H9 (cell line): ENCODE data around the gene PTPN3. TPM values are rescaled to one million over a fixed set of nuclear protein-coding genes. Genes with fewer than 3 reads are reported as not detected.

Experiments
- DNase-seq: peaks from one replicate; pipeline ENCODE4 v3.0.0-alpha.2; 2017
- H2AFZ ChIP-seq: one replicate; pipeline ENCODE4 v1.6.1; 2013; ENCODE audit warnings: mild to moderate bottlenecking, low read length, control low read depth, moderate library complexity
- H2AK5ac ChIP-seq: 2 replicates; pipeline ENCODE4 v1.6.1; 2013; ENCODE audit warnings: low read length, control low read depth, mixed read lengths; ENCODE audit not compliant: insufficient read length
- H2BK120ac ChIP-seq: one replicate; pipeline ENCODE4 v1.6.1; 2013; ENCODE audit warnings: low read depth, mild to moderate bottlenecking, low read length, control low read depth, inconsistent platforms; ENCODE audit not compliant: poor library complexity, severe bottlenecking
- H2BK12ac ChIP-seq: 2 replicates; pipeline ENCODE4 v1.6.1; 2013; ENCODE audit warnings: low read length, control low read depth, mixed read lengths, low read depth; ENCODE audit not compliant: insufficient read length
- H2BK15ac ChIP-seq: 2 replicates; pipeline ENCODE4 v1.6.1; 2013; ENCODE audit warnings: low read depth, low read length, control low read depth
- H2BK20ac ChIP-seq: one replicate; pipeline ENCODE4 v1.6.1; 2013; ENCODE audit warnings: low read depth, mild to moderate bottlenecking, low read length, control low read depth, inconsistent platforms; ENCODE audit not compliant: poor library complexity, severe bottlenecking
- H2BK5ac ChIP-seq: 2 replicates; pipeline ENCODE4 v1.6.1; 2013; ENCODE audit warnings: low read length, control low read depth, mixed read lengths; ENCODE audit not compliant: insufficient read length
- H3K14ac ChIP-seq: 2 replicates; pipeline ENCODE4 v1.6.1; 2013; ENCODE audit warnings: low read length, control low read depth; ENCODE audit not compliant: insufficient read depth
- H3K18ac ChIP-seq: 2 replicates; pipeline ENCODE4 v1.6.1; 2013; ENCODE audit warnings: low read depth, mild to moderate bottlenecking, mixed read lengths, low read length, control low read depth; ENCODE audit not compliant: insufficient read length
- H3K23ac ChIP-seq: 2 replicates; pipeline ENCODE4 v1.6.1; 2013; ENCODE audit warnings: low read length, control low read depth, mixed read lengths, low read depth; ENCODE audit not compliant: insufficient read length
- H3K23me2 ChIP-seq: 2 replicates; pipeline ENCODE4 v1.6.1; 2013; ENCODE audit warnings: low read depth, mild to moderate bottlenecking, mixed read lengths, low read length, control low read depth; ENCODE audit not compliant: insufficient read length, poor library complexity, severe bottlenecking
- H3K27ac ChIP-seq: 2 replicates; pipeline ENCODE4 v1.5.1; 2013; ENCODE audit warnings: low read length, control low read depth, mixed read lengths, low read depth; ENCODE audit not compliant: insufficient read length
- H3K27me3 ChIP-seq: 2 replicates; pipeline ENCODE4 v1.6.1; 2013; ENCODE audit warnings: low read length, control low read depth, inconsistent platforms; ENCODE audit not compliant: insufficient read depth
- H3K4ac ChIP-seq: 2 replicates; pipeline ENCODE4 v1.6.1; 2013; ENCODE audit warnings: low read depth, mild to moderate bottlenecking, control low read depth, inconsistent platforms, low read length, moderate library complexity
- H3K4me1 ChIP-seq: 2 replicates; pipeline ENCODE4 v1.6.1; 2013; ENCODE audit warnings: low read length, control low read depth, inconsistent platforms; ENCODE audit not compliant: insufficient read depth
- H3K4me2 ChIP-seq: 2 replicates; pipeline ENCODE4 v1.6.1; 2013; ENCODE audit warnings: low read length, control low read depth, mixed read lengths; ENCODE audit not compliant: insufficient read length, insufficient read depth
- H3K56ac ChIP-seq: 2 replicates; pipeline ENCODE4 v1.6.1; 2013; ENCODE audit warnings: low read depth, mild to moderate bottlenecking, mixed read lengths, low read length, control low read depth; ENCODE audit not compliant: insufficient read length
- H3K79me1 ChIP-seq: 2 replicates; pipeline ENCODE4 v1.6.1; 2013; ENCODE audit warnings: low read depth, mild to moderate bottlenecking, moderate library complexity, low read length, control low read depth, inconsistent platforms; ENCODE audit not compliant: insufficient read depth, poor library complexity, severe bottlenecking
- H3K79me2 ChIP-seq: 2 replicates; pipeline ENCODE4 v1.6.1; 2013; ENCODE audit warnings: low read length, control low read depth, inconsistent platforms; ENCODE audit not compliant: insufficient read depth
- H3K9ac ChIP-seq: 2 replicates; pipeline ENCODE4 v1.6.1; 2013; ENCODE audit warnings: low read length, control low read depth, mixed read lengths; ENCODE audit not compliant: insufficient read length; ENCODE audit errors: extremely low read depth
- H3K9me3 ChIP-seq: one replicate; pipeline ENCODE4 v1.6.1; 2013; ENCODE audit warnings: low read depth, low read length, inconsistent platforms; ENCODE audit not compliant: control insufficient read depth
- H3T11ph ChIP-seq: one replicate; pipeline ENCODE4 v1.6.1; 2013; ENCODE audit warnings: mild to moderate bottlenecking, low read length, control low read depth, inconsistent platforms
- H4K20me1 ChIP-seq: one replicate; pipeline ENCODE4 v1.6.1; 2013; ENCODE audit not compliant: control insufficient read depth, insufficient read length, insufficient read depth
- H4K5ac ChIP-seq: 2 replicates; pipeline ENCODE4 v1.6.1; 2013; ENCODE audit warnings: low read depth, mild to moderate bottlenecking, mixed read lengths, low read length, control low read depth; ENCODE audit not compliant: insufficient read length
- H4K8ac ChIP-seq: replicated peaks from 2 replicates; pipeline ENCODE4 v1.6.1; 2013; ENCODE audit warnings: low read length, control low read depth, mixed read lengths, low read depth; ENCODE audit not compliant: insufficient read length
- H4K91ac ChIP-seq: 2 replicates; pipeline ENCODE4 v1.6.1; 2013; ENCODE audit warnings: low read depth, mild to moderate bottlenecking, moderate library complexity, mixed read lengths, low read length, control low read depth; ENCODE audit not compliant: insufficient read length
- H3K27ac Mint-ChIP-seq, 3 experiments: 2 replicates in 2 of 3; 3 replicates in 1 of 3; pipeline ENCODE4 v1.8.0; 2020 to 2021; ENCODE audit warnings: mixed read lengths in 3 of 3, mild to moderate bottlenecking in 1 of 3, moderate library complexity in 1 of 3
- H3K27me3 Mint-ChIP-seq: 2 replicates; pipeline ENCODE4 v1.8.0; 2021; ENCODE audit warnings: low read depth, mild to moderate bottlenecking, moderate library complexity, mixed read lengths
- H3K36me3 Mint-ChIP-seq, 3 experiments: 2 replicates in 2 of 3; 3 replicates in 1 of 3; pipeline ENCODE4 v1.8.0; 2020 to 2021; ENCODE audit warnings: low read depth in 3 of 3, mixed read lengths in 3 of 3; ENCODE audit not compliant: insufficient read depth in 1 of 3
- H3K4me1 Mint-ChIP-seq, 2 experiments: 2 replicates each; pipeline ENCODE4 v1.8.0; 2020; ENCODE audit warnings: mixed read lengths in 2 of 2
- H3K4me3 Mint-ChIP-seq, 2 experiments: 2 replicates in 1 of 2; 3 replicates in 1 of 2; pipeline ENCODE4 v1.8.0; 2020 to 2021; ENCODE audit warnings: mild to moderate bottlenecking in 2 of 2, mixed read lengths in 2 of 2, moderate library complexity in 1 of 2
- H3K9me3 Mint-ChIP-seq, 2 experiments: 2 replicates in 1 of 2; 3 replicates in 1 of 2; pipeline ENCODE4 v1.8.0; 2020; ENCODE audit warnings: mild to moderate bottlenecking in 2 of 2, mixed read lengths in 2 of 2, moderate library complexity in 1 of 2
- WGBS: extraction: QIAGEN DNeasy Blood & Tissue Kit; methylation state at CpG from one replicate; pipeline ENCODE4 v1.1.7; 2013; ENCODE audit warnings: missing lambda C conversion rate, low lambda C conversion rate, mixed read lengths; ENCODE audit not compliant: insufficient read length; ENCODE audit errors: extremely low coverage; 5-methylcytosine and 5-hydroxymethylcytosine counted together
- total RNA-seq: library from RNA; stranded (reverse); gene quantifications from 2 replicates; pipeline ENCODE4 v1.2.1, GENCODE V29; 2021
- TF ChIP-seq, protein P1 (sequence below): fragments of 200-600 bp; sonication (generic); conservative IDR thresholded peaks from 3 replicates; pipeline ENCODE4 v1.8.0; 2021; ENCODE audit warnings: antibody characterized with exemption, mild to moderate bottlenecking

The PTPN3 gene
- total RNA-seq, 1 experiment from 2014 or later: 2.6 TPM

DNA sequence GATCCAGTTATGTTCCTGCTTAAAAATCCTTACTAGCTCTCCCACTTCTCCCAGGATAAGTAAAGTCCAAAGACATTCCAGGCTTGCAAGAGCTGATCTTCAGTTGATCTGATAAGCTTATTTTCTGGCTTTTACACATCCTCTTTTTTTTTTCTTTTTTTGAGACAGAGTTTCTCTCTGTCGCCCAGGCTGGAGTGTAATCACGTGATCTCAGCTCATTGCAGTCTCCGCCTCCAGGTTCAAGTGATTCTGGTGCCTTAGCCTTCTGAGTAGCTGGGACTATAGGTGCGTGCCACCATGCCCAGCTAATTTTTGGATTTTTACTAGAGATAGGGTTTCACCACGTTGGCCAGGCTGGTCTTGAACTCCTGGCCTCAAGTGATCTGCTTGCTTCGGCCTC lies 37.3 kb upstream of the PTPN3 start:
- Histone ChIP-seq H3K9me3 (no peaks in the 10 kb centered on the region), H2BK20ac (no peak overlapping the region), H4K8ac (no peak overlapping the region), H3K14ac (no peak overlapping the region), H3K4me1 (no peaks in the 10 kb centered on the region), H2BK120ac (no peak overlapping the region), H4K5ac (no peak overlapping the region), H2AK5ac (no peak overlapping the region), H4K91ac (no peak overlapping the region), H2BK15ac (no peak overlapping the region), H4K20me1 (no peaks in the 10 kb centered on the region), H3K4ac (no peak overlapping the region), H3K79me1 (no peaks in the 10 kb centered on the region), H3K79me2 (no peaks in the 10 kb centered on the region), H3K18ac (no peak overlapping the region), H3K9ac (no peak overlapping the region), H3K23me2 (no peaks in the 10 kb centered on the region), H3K23ac (no peak overlapping the region), H3T11ph (no peak overlapping the region), H2BK5ac (no peak overlapping the region), H2AFZ (no peak overlapping the region), H3K27ac (no peak overlapping the region), H3K27me3 (no peaks in the 10 kb centered on the region), H3K56ac (no peak overlapping the region), H3K4me2 (no peak overlapping the region), H2BK12ac (no peak overlapping the region)
- no CpG with 5 or more reads among the region's 6 CpGs for WGBS
- Mint-ChIP-seq H3K27ac (no peak overlapping the region; a peak in 1 of 7 replicates), H3K9me3 (peaks cover 0 to 3% of the 10 kb centered on the region in 2 experiments; a peak in 1 of 5 replicates), H3K4me3 (no peak overlapping the region), H3K27me3 (peaks cover 12% of the 10 kb centered on the region), H3K4me1 (no peaks in the 10 kb centered on the region), H3K36me3 (no peaks in the 10 kb centered on the region; a peak in 1 of 7 replicates)
- TF ChIP-seq, protein P1, sequence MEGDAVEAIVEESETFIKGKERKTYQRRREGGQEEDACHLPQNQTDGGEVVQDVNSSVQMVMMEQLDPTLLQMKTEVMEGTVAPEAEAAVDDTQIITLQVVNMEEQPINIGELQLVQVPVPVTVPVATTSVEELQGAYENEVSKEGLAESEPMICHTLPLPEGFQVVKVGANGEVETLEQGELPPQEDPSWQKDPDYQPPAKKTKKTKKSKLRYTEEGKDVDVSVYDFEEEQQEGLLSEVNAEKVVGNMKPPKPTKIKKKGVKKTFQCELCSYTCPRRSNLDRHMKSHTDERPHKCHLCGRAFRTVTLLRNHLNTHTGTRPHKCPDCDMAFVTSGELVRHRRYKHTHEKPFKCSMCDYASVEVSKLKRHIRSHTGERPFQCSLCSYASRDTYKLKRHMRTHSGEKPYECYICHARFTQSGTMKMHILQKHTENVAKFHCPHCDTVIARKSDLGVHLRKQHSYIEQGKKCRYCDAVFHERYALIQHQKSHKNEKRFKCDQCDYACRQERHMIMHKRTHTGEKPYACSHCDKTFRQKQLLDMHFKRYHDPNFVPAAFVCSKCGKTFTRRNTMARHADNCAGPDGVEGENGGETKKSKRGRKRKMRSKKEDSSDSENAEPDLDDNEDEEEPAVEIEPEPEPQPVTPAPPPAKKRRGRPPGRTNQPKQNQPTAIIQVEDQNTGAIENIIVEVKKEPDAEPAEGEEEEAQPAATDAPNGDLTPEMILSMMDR: no peak
- DNase-seq: no peak
